ENCODE results near the gene LMNTD1.

GRCh38 chr12:25526778-25527177 is 26.3 kb downstream of the LMNTD1 start:
- no peak for TF ChIP-seq CTCF (IDR thresholded peaks at IDR 0.05)
- no peak for TF ChIP-seq POLR2A (IDR thresholded peaks at IDR 0.05)
